Breast epithelium (tissue), 3 donors: Measurements from ENCODE around the gene PMEPA1.

Experiments
- POLR2A ChIP-seq: fragments of 450-650 bp; IDR thresholded peaks from one replicate; pipeline ENCODE4 v1.6.1; 2016; ENCODE audit warnings: antibody characterized with exemption, mild to moderate bottlenecking, moderate library complexity
- POLR2AphosphoS5 ChIP-seq, 3 donors: sonication (generic); formaldehyde crosslinking; IDR thresholded peaks; one replicate each; pipeline ENCODE4 v1.6.1; 2017; ENCODE audit warnings: antibody characterized with exemption in 3 of 3
- TF ChIP-seq, protein P1 (sequence below), 3 donors: fragments of 450-650 bp; IDR thresholded peaks; one replicate each; pipeline ENCODE4 v1.5.1; 2016 to 2017; ENCODE audit warnings: antibody characterized with exemption in 3 of 3, mild to moderate bottlenecking in 3 of 3, moderate library complexity in 3 of 3

GRCh38 chr20:57615445-57615811 lies 94.4 kb downstream of the PMEPA1 start:
- TF ChIP-seq, protein P1, sequence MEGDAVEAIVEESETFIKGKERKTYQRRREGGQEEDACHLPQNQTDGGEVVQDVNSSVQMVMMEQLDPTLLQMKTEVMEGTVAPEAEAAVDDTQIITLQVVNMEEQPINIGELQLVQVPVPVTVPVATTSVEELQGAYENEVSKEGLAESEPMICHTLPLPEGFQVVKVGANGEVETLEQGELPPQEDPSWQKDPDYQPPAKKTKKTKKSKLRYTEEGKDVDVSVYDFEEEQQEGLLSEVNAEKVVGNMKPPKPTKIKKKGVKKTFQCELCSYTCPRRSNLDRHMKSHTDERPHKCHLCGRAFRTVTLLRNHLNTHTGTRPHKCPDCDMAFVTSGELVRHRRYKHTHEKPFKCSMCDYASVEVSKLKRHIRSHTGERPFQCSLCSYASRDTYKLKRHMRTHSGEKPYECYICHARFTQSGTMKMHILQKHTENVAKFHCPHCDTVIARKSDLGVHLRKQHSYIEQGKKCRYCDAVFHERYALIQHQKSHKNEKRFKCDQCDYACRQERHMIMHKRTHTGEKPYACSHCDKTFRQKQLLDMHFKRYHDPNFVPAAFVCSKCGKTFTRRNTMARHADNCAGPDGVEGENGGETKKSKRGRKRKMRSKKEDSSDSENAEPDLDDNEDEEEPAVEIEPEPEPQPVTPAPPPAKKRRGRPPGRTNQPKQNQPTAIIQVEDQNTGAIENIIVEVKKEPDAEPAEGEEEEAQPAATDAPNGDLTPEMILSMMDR (IDR thresholded peaks at IDR 0.05) = no peak
- TF ChIP-seq POLR2AphosphoS5 (IDR thresholded peaks at IDR 0.05) (no peak), POLR2A (no peak)
